RPMI7951 (cell line): ENCODE data around the gene ACTL10. TPM values are rescaled to one million over a fixed set of nuclear protein-coding genes. Genes with fewer than 3 reads are reported as not detected.

Source experiments
- total RNA-seq: library from RNA; depleted of rRNA; stranded (reverse); fragments of >200 nt; shearing (Covaris generic); gene quantifications from 2 replicates; pipeline ENCODE4 v1.2.3, GENCODE V29; 2014; rRNA removed

The ACTL10 gene
- total RNA-seq, 1 experiment from 2014 or later, result not detected

Other genes with a start within 250 kb of the ACTL10 start
- gene SNTA1, start 223.2 kb upstream of the ACTL10 start, total RNA-seq, result 45.1 and 48.4 TPM in 2 replicates
- gene CBFA2T2, start 176.8 kb upstream of the ACTL10 start, total RNA-seq, result 7.7 and 8.7 TPM in 2 replicates
- gene C20orf144, start 4.6 kb upstream of the ACTL10 start, total RNA-seq, result 0.24 and 0.39 TPM in 2 replicates
- gene NECAB3, start 7.5 kb downstream of the ACTL10 start, total RNA-seq, result 39.3 and 43.9 TPM in 2 replicates
- 28.7 and 33.3 TPM in 2 replicates for gene E2F1, start 19.4 kb downstream of the ACTL10 start, total RNA-seq
- 16.9 and 20.8 TPM in 2 replicates for gene PXMP4, start 53.4 kb downstream of the ACTL10 start, total RNA-seq
- gene ZNF341, start 65.1 kb downstream of the ACTL10 start, total RNA-seq, result 1.6 and 2.0 TPM in 2 replicates
- gene CHMP4B, start 144.4 kb downstream of the ACTL10 start, total RNA-seq, result 47.8 and 54.1 TPM in 2 replicates